MCF 10A (cell line): ENCODE results near the gene SCD. TPM values are rescaled to one million over a fixed set of nuclear protein-coding genes. Genes with fewer than 3 reads are reported as not detected.

Source experiments
- BruUV-seq: library from RNA; stranded (reverse); fragments of 400-500 nt; replicated peaks from 2 replicates; lab custom pipeline; 2021; lab: Mats Ljungman, UMichigan
- CTCF ChIA-PET: fragments of 300-600 bp; sonication (Branson Sonifier 250); formaldehyde crosslinking; extraction: SDS; loops from one replicate; lab custom pipeline; 2021; ENCODE audit warnings: antibody characterized with exemption, inconsistent platforms; lab: Yijun Ruan, JAX
- POLR2A ChIA-PET: fragments of 300-600, 350-650 bp; sonication (Branson Sonifier 250); formaldehyde crosslinking; extraction: SDS; loops from one replicate; lab custom pipeline; 2020; ENCODE audit warnings: antibody characterized with exemption, inconsistent platforms; lab: Yijun Ruan, JAX
- DNase-seq: peaks from one replicate; pipeline ENCODE4 v3.0.0-alpha.2; 2018; ENCODE audit not compliant: unreplicated experiment
- H3K27ac Mint-ChIP-seq: one replicate; pipeline ENCODE4 v1.8.0; 2022; ENCODE audit warnings: mild to moderate bottlenecking, low read depth, mixed read lengths; ENCODE audit not compliant: unreplicated experiment
- H3K27me3 Mint-ChIP-seq: one replicate; pipeline ENCODE4 v1.8.0; 2022; ENCODE audit warnings: mixed read lengths; ENCODE audit not compliant: insufficient read depth, unreplicated experiment
- H3K36me3 Mint-ChIP-seq: one replicate; pipeline ENCODE4 v1.8.0; 2022; ENCODE audit warnings: mild to moderate bottlenecking, moderate library complexity, mixed read lengths; ENCODE audit not compliant: insufficient read depth, unreplicated experiment
- H3K4me1 Mint-ChIP-seq: one replicate; pipeline ENCODE4 v1.8.0; 2022; ENCODE audit warnings: mixed read lengths; ENCODE audit not compliant: insufficient read depth, unreplicated experiment
- H3K4me3 Mint-ChIP-seq: one replicate; pipeline ENCODE4 v1.8.0; 2022; ENCODE audit warnings: mild to moderate bottlenecking, moderate library complexity, mixed read lengths; ENCODE audit not compliant: unreplicated experiment
- H3K9me3 Mint-ChIP-seq: one replicate; pipeline ENCODE4 v1.8.0; 2022; ENCODE audit warnings: mixed read lengths; ENCODE audit not compliant: unreplicated experiment
- CTCF ChIP-seq: fragments of 200-600 bp; IDR thresholded peaks from one replicate; pipeline ENCODE4 v1.8.0; 2022; ENCODE audit warnings: antibody characterized with exemption, mild to moderate bottlenecking; ENCODE audit not compliant: unreplicated experiment
- intact Hi-C: fragments of 100-400 bp; cut with micrococcal nuclease; formaldehyde crosslinking; loops from 2 replicates; pipeline ENCODE4 v1.14.1; 2022
- total RNA-seq: library from RNA; stranded (reverse); gene quantifications from 2 replicates; pipeline ENCODE4 v1.2.3, GENCODE V29; 2022

SCD gene
- total RNA-seq, 1 experiment from 2014 or later: 179 TPM

- Mint-ChIP-seq H3K4me3 (no peak overlapping the region), H3K4me1 (no peaks in the 10 kb centered on the region), H3K9me3 (no peaks in the 10 kb centered on the region), H3K36me3 (no peaks in the 10 kb centered on the region), H3K27me3 (peaks cover 81% of the 10 kb centered on the region), H3K27ac (no peak overlapping the region)
- no peak for DNase-seq
- intact Hi-C loops: no loop called here
- POLR2A ChIA-PET: no interaction called here
- BruUV-seq: no TSS peak
- CTCF ChIA-PET: interaction anchor here (0.7 to 4.9 kb wide), 7 partner anchors 10 to 191 kb away, joined by 3 to 26 read pairs (median 4); no protein-coding TSS in a partner anchor
- no peak for TF ChIP-seq CTCF
Observed at GRCh38 chr10:100327007-100327717, 19.9 kb upstream of the SCD start.

GRCh38 chr10:100327718-100328009, 19.4 kb upstream of the SCD start:
- Mint-ChIP-seq H3K4me3 (no peak overlapping the region), H3K4me1 (no peaks in the 10 kb centered on the region), H3K27ac (no peak overlapping the region), H3K9me3 (no peaks in the 10 kb centered on the region), H3K27me3 (peaks cover 86% of the 10 kb centered on the region), H3K36me3 (no peaks in the 10 kb centered on the region)
- CTCF ChIA-PET: interaction anchor here (0.5 to 4.9 kb wide), 9 partner anchors 9 to 589 kb away, joined by 3 to 26 read pairs (median 4); no protein-coding TSS in a partner anchor
- DNase-seq: no peak
- BruUV-seq: no TSS peak
- TF ChIP-seq CTCF: no peak
- POLR2A ChIA-PET: no interaction called here
- intact Hi-C loops: no loop called here

- Mint-ChIP-seq H3K27me3 (peaks cover 91% of the 10 kb centered on the region), H3K9me3 (no peaks in the 10 kb centered on the region), H3K36me3 (no peaks in the 10 kb centered on the region), H3K4me3 (no peak overlapping the region), H3K27ac (no peak overlapping the region), H3K4me1 (no peaks in the 10 kb centered on the region)
- BruUV-seq: no TSS peak
- no peak for TF ChIP-seq CTCF
- POLR2A ChIA-PET: interaction anchor here (0.7 kb wide), 1 partner anchor 12 kb away, joined by 3 read pairs; no protein-coding TSS in a partner anchor
- intact Hi-C loops: no loop called here
- DNase-seq: no peak
- CTCF ChIA-PET: interaction anchor here (0.5 to 4.9 kb wide), 9 partner anchors 11 to 590 kb away, joined by 3 to 26 read pairs (median 4); no protein-coding TSS in a partner anchor
Observed at GRCh38 chr10:100328198-100328597, 18.8 kb upstream of the SCD start.

- TF ChIP-seq CTCF: no peak
- BruUV-seq: no TSS peak
- no peaks in the 10 kb centered on the region for H3K9me3 Mint-ChIP-seq
- ChIA-PET CTCF (interaction anchor here (0.6 to 4.9 kb wide), 7 partner anchors 9 to 548 kb away, joined by 3 to 26 read pairs (median 6); no protein-coding TSS in a partner anchor), POLR2A (interaction anchor here (1.6 kb wide), 1 partner anchor 94 kb away, joined by 6 read pairs; no protein-coding TSS in a partner anchor)
- peaks cover 100% of the 10 kb centered on the region for H3K27me3 Mint-ChIP-seq
- DNase-seq: no peak
- H3K4me3 Mint-ChIP-seq: no peak within 1 kb of the TSS
- intact Hi-C loops: no loop called here
- peaks cover 6% of the 10 kb centered on the region for H3K4me1 Mint-ChIP-seq
- H3K36me3 Mint-ChIP-seq: no peaks in the 10 kb centered on the region
- no peak within 1 kb of the TSS for H3K27ac Mint-ChIP-seq
Observed at GRCh38 chr10:100330079-100330478, 17.0 kb upstream of the SCD start, which contains the start of gene PKD2L1. Gene PKD2L1 (minus strand): TSS chr10:100330228. CDS start chr10:100330103, 125 bp downstream.
